Measurements from ENCODE around the gene OPTN. TPM values are rescaled to one million over a fixed set of nuclear protein-coding genes. Genes with fewer than 3 reads are reported as not detected.

OPTN gene
- polyA plus RNA-seq, 3 donors: 1.4 to 3.7 (median 2.6) TPM

DNA sequence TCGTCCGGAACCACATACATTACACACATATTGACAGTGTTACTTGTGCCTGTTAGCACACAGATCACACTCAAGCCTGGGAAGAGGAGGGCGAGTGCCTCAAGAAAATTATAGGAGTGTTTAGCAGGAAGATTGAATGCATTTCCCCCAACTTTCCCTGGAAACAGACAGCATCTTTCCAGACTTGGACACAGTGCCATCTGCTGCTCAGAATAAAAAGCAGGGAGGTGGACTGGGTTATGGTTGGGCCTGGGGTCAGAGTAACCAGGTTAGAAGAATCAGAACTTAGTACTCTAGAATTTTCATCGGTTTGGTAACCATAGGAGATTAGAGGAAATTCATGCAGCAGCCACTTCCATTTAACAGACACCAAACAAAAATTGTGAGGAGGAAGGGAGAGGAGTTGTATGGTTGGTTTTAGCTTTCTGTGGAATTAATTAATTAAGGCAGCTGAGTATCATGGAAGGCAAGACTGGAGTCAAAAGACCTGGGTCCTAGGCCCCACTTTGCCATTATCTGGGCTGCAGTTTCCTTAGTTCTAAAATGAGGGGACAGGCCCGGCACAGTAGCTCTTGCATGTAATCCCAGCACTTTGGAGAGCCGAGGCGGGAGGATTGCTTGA, 43.4 kb upstream of the OPTN start:
- no peaks in the 10 kb centered on the region for H3K36me3 ChIP-seq (replicated peaks in 1 of 2; ENCODE audit: control insufficient read depth in 1 of 2, insufficient read depth in 2 of 2, low read length in 2 of 2)
- peaks cover 1 to 4% (median 3%) of the 10 kb centered on the region in 3 donors for H3K27me3 Mint-ChIP-seq (ENCODE audit: low read depth in 3 of 3)
- H3K9me3 Mint-ChIP-seq: peaks cover 0 to 3% (median 0%) of the 10 kb centered on the region in 7 donors
- intact Hi-C loops (cut with micrococcal nuclease): no loop called here
- peaks cover 4% of the 10 kb centered on the region for H3K4me1 Mint-ChIP-seq
- H3K9me3 ChIP-seq (replicated peaks in 1 of 2; ENCODE audit: control insufficient read depth in 1 of 2, insufficient read depth in 1 of 2, low read length in 2 of 2): no peaks in the 10 kb centered on the region
- no peak overlapping the region for H3K27ac ChIP-seq (ENCODE audit: low read depth in 1 of 2, low read length in 2 of 2)
- H3K9ac ChIP-seq (ENCODE audit: insufficient read depth, low read length, poor library complexity, severe bottlenecking): no peak overlapping the region
- TF ChIP-seq, protein P1, sequence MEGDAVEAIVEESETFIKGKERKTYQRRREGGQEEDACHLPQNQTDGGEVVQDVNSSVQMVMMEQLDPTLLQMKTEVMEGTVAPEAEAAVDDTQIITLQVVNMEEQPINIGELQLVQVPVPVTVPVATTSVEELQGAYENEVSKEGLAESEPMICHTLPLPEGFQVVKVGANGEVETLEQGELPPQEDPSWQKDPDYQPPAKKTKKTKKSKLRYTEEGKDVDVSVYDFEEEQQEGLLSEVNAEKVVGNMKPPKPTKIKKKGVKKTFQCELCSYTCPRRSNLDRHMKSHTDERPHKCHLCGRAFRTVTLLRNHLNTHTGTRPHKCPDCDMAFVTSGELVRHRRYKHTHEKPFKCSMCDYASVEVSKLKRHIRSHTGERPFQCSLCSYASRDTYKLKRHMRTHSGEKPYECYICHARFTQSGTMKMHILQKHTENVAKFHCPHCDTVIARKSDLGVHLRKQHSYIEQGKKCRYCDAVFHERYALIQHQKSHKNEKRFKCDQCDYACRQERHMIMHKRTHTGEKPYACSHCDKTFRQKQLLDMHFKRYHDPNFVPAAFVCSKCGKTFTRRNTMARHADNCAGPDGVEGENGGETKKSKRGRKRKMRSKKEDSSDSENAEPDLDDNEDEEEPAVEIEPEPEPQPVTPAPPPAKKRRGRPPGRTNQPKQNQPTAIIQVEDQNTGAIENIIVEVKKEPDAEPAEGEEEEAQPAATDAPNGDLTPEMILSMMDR (IDR thresholded peaks at IDR 0.05): no peak
- H3K4me2 ChIP-seq (replicated peaks; ENCODE audit: extremely low read depth, low read length, poor library complexity, severe bottlenecking): no peak overlapping the region
- no peak overlapping the region for H3K4me3 Mint-ChIP-seq
- H3K4me1 ChIP-seq (ENCODE audit: control insufficient read depth in 1 of 2, insufficient read depth in 2 of 2, low read length in 2 of 2): no peaks in the 10 kb centered on the region
- H3K4me3 ChIP-seq (replicated peaks in 1 of 3; ENCODE audit: low read depth in 2 of 3, low read length in 3 of 3): no peak overlapping the region
- no peak for DNase-seq
- WGBS (ENCODE audit: insufficient coverage): 100% methylated on average over 1 of the region's 7 CpGs
- no peaks in the 10 kb centered on the region for H3K36me3 Mint-ChIP-seq
- H3K79me2 ChIP-seq (ENCODE audit: insufficient read depth, low read length): no peaks in the 10 kb centered on the region
- no peak overlapping the region for H2AFZ ChIP-seq (ENCODE audit: insufficient read depth, low read depth, low read length, poor library complexity, severe bottlenecking)
- H3K27ac Mint-ChIP-seq: no peak overlapping the region
- no peaks in the 10 kb centered on the region for H3K27me3 ChIP-seq (ENCODE audit: control insufficient read depth in 2 of 2, insufficient read depth in 2 of 2, low read length in 2 of 2)
- H4K20me1 ChIP-seq (ENCODE audit: insufficient read depth, low read length): no peaks in the 10 kb centered on the region

DNA sequence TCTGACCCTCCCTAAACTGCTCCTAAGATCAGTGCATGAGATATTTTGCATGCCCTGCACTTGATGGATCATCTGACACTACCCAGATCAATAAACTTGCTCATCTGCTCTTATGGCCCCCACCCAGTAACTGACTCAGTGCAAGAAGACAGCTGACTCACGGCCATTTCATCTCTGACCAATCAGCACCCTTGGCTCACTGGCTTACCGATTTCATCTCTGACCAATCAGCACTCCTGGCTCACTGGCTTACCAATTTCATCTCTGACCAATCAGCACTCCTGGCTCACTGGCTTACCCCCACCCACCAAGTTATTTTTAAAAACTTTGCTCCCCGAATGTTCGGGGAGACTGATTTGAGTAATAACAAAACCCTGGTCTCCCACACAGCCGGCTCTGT, 37.2 kb upstream of the OPTN start:
- Histone ChIP-seq H3K9ac (ENCODE audit: insufficient read depth, low read length, poor library complexity, severe bottlenecking) (no peak overlapping the region), H3K9me3 (replicated peaks in 1 of 2; ENCODE audit: control insufficient read depth in 1 of 2, insufficient read depth in 1 of 2, low read length in 2 of 2) (no peaks in the 10 kb centered on the region), H3K27me3 (ENCODE audit: control insufficient read depth in 2 of 2, insufficient read depth in 2 of 2, low read length in 2 of 2) (no peaks in the 10 kb centered on the region), H3K79me2 (ENCODE audit: insufficient read depth, low read length) (no peaks in the 10 kb centered on the region), H2AFZ (ENCODE audit: insufficient read depth, low read depth, low read length, poor library complexity, severe bottlenecking) (no peak overlapping the region), H3K4me1 (ENCODE audit: control insufficient read depth in 1 of 2, insufficient read depth in 2 of 2, low read length in 2 of 2) (no peaks in the 10 kb centered on the region), H3K27ac (ENCODE audit: low read depth in 1 of 2, low read length in 2 of 2) (no peak overlapping the region), H3K4me3 (replicated peaks in 1 of 3; ENCODE audit: low read depth in 2 of 3, low read length in 3 of 3) (no peak overlapping the region), H3K4me2 (replicated peaks; ENCODE audit: extremely low read depth, low read length, poor library complexity, severe bottlenecking) (no peak overlapping the region), H3K36me3 (replicated peaks in 1 of 2; ENCODE audit: control insufficient read depth in 1 of 2, insufficient read depth in 2 of 2, low read length in 2 of 2) (no peaks in the 10 kb centered on the region), H4K20me1 (ENCODE audit: insufficient read depth, low read length) (no peaks in the 10 kb centered on the region)
- TF ChIP-seq, protein P1 (IDR thresholded peaks at IDR 0.05): no peak
- Mint-ChIP-seq H3K9me3 (peaks cover 0 to 8% (median 3%) of the 10 kb centered on the region in 7 donors), H3K4me1 (no peaks in the 10 kb centered on the region), H3K4me3 (no peak overlapping the region), H3K27me3 (ENCODE audit: low read depth in 3 of 3) (peaks cover 0 to 6% (median 1%) of the 10 kb centered on the region in 3 donors), H3K27ac (no peak overlapping the region), H3K36me3 (no peaks in the 10 kb centered on the region)
- no peak for DNase-seq
- intact Hi-C loops (cut with micrococcal nuclease): no loop called here
- WGBS (ENCODE audit: insufficient coverage): 94% methylated on average over 2 of the region's 5 CpGs
